Uterine smooth muscle cell (primary cell): ENCODE results near the gene SUV39H2. TPM values are rescaled to one million over a fixed set of nuclear protein-coding genes. Genes with fewer than 3 reads are reported as not detected.

ENCODE experiments used
- total RNA-seq: library from RNA; depleted of rRNA; stranded (reverse); fragments of >200 nt; gene quantifications from 2 replicates; pipeline ENCODE4 v1.2.3, GENCODE V29; 2014

SUV39H2 gene, protein sequence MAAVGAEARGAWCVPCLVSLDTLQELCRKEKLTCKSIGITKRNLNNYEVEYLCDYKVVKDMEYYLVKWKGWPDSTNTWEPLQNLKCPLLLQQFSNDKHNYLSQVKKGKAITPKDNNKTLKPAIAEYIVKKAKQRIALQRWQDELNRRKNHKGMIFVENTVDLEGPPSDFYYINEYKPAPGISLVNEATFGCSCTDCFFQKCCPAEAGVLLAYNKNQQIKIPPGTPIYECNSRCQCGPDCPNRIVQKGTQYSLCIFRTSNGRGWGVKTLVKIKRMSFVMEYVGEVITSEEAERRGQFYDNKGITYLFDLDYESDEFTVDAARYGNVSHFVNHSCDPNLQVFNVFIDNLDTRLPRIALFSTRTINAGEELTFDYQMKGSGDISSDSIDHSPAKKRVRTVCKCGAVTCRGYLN
- 15.6 and 29.1 TPM in 2 replicates for total RNA-seq

DNA sequence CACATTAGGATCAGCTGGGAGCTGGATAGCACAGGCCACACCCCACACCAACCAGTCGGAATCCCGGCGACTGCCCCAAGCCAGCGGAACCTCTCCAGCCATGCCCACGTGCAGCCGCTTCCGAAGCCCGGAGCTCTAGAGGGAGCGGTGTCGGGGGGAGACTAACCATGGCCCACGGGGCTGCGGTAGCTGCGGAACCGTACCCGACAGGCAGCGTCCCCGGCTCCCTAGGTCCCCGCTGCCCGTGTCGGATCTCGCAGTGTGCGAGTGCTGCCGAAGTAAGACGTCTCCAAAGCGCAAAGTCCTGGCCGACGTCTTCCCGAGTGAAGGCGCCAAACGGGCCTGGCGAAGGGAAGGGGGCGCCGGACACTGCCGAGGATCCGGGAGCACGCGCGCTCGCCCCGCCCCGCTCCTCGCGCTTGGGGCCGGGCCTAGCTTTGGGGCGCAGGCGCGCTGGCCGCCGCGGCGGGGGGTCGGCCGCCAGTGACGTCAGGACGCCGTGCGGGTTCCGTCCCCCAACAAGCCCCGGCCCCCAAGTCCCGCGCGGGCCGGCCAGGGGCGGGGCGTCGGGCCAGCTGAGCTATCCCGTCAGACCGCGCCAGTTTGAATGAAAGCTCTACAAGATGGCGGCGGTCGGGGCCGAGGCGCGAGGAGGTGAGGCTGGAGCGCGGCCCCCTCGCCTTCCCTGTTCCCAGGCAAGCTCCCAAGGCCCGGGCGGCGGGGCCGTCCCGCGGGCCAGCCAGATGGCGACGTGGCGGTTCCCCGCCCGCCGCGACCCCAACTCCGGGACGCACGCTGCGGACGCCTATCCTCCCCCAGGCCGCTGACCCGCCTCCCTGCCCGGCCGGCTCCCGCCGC, at the start of gene SUV39H2:
Gene SUV39H2 (plus strand): TSS at position 601 of the 858 bp plus-strand sequence. CDS start 23 bp downstream, at position 624.

GRCh38 chr10:14837757-14838581, 40.7 kb upstream of the SUV39H2 start, which contains the start of the genes CDNF, HSPA14 and MSANTD7:
Gene CDNF (minus strand): TSS chr10:14838037. CDS start chr10:14837946, 91 bp downstream.
Gene HSPA14 (plus strand): TSS chr10:14838306. CDS start chr10:14838403, 97 bp downstream.
Gene MSANTD7 (plus strand): TSS chr10:14838306. CDS start chr10:14842285, 3,979 bp downstream.

Other genes starting within 250 kb of the SUV39H2 start
- gene FAM107B, start 104.0 kb upstream of the SUV39H2 start, total RNA-seq, result 22.0 and 34.2 TPM in 2 replicates
- gene CDNF, start 40.8 kb upstream of the SUV39H2 start, total RNA-seq, result 1.1 and 1.3 TPM in 2 replicates
- 12.2 and 23.8 TPM in 2 replicates for gene HSPA14, start 40.6 kb upstream of the SUV39H2 start, total RNA-seq
- gene MSANTD7, start 40.6 kb upstream of the SUV39H2 start, total RNA-seq, result 14.9 and 18.3 TPM in 2 replicates
- gene DCLRE1C, start 75.2 kb downstream of the SUV39H2 start, total RNA-seq, result 13.1 and 18.5 TPM in 2 replicates
- gene MEIG1, start 80.5 kb downstream of the SUV39H2 start, total RNA-seq, result not detected in 2 replicates
- 0.25 TPM in 1 of 2 replicates, not detected in the other for gene OLAH, start 165.1 kb downstream of the SUV39H2 start, total RNA-seq
- 2.9 and 4.5 TPM in 2 replicates for gene ACBD7, start 209.9 kb downstream of the SUV39H2 start, total RNA-seq
- 15.0 and 15.7 TPM in 2 replicates for gene RPP38, start 218.5 kb downstream of the SUV39H2 start, total RNA-seq